ENCODE measurements around the gene NOL3.

The NOL3 gene

DNA sequence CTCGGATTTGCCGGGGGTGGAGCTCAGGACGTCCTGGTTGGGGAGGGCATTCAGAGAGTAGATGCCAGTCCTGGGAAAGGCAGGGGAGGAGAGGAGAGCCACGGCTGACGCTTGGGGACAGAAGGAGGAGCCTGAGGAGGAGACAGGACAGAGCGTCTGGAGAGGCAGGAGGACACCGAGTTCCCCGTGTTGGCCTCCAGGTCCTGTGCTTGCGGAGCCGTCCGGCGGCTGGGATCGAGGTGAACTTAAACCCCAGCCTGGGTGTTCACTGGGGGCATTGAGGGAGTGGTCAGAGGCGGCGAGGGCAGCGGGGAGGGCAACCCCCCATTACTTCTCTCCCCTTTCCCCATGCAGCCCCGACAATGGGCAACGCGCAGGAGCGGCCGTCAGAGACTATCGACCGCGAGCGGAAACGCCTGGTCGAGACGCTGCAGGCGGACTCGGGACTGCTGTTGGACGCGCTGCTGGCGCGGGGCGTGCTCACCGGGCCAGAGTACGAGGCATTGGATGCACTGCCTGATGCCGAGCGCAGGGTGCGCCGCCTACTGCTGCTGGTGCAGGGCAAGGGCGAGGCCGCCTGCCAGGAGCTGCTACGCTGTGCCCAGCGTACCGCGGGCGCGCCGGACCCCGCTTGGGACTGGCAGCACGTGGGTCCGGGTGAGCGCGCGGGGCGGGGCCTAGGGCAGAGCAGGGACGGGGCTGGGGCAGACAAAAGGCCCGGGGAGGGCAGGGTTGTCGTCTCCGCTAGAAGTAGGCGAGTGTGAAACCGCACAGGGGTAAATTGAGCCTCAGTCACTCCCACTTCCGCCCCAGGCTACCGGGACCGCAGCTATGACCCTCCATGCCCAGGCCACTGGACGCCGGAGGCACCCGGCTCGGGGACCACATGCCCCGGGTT lies 3.7 kb downstream of the NOL3 start:
- ATAC-seq (peak; percentile 64), DNase-seq (peak; percentile 69)
- H3K27me3 Mint-ChIP-seq: peaks cover 72% of the 10 kb centered on the region
- peaks cover 39% of the 10 kb centered on the region for H3K4me1 Mint-ChIP-seq
- H3K9me3 Mint-ChIP-seq: no peaks in the 10 kb centered on the region
- H3K36me3 Mint-ChIP-seq (ENCODE audit: low read depth): no peaks in the 10 kb centered on the region
- H3K4me3 Mint-ChIP-seq: peak overlapping the region; percentile 76
- peak overlapping the region; percentile 32 for H3K27ac Mint-ChIP-seq

DNA sequence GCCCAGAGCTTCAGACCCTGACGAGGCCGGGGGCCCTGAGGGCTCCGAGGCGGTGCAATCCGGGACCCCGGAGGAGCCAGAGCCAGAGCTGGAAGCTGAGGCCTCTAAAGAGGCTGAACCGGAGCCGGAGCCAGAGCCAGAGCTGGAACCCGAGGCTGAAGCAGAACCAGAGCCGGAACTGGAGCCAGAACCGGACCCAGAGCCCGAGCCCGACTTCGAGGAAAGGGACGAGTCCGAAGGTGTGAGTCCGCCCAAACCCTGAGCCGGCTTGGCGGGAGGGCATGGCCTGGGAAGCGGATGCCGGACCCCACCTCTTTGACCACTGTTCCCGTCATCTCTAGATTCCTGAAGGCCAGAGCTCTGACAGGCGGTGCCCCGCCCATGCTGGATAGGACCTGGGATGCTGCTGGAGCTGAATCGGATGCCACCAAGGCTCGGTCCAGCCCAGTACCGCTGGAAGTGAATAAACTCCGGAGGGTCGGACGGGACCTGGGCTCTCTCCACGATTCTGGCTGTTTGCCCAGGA lies 4.4 kb downstream of the NOL3 start:
- DNase-seq: no peak
- Mint-ChIP-seq H3K27ac (no peak overlapping the region), H3K36me3 (ENCODE audit: low read depth) (no peaks in the 10 kb centered on the region), H3K9me3 (no peaks in the 10 kb centered on the region), H3K4me3 (no peak overlapping the region), H3K27me3 (peaks cover 73% of the 10 kb centered on the region), H3K4me1 (peaks cover 36% of the 10 kb centered on the region)
- ATAC-seq: peak; percentile 3

- H3K9me3 Mint-ChIP-seq: no peaks in the 10 kb centered on the region
- H3K36me3 Mint-ChIP-seq (ENCODE audit: low read depth): no peaks in the 10 kb centered on the region
- DNase-seq: no peak
- peaks cover 25% of the 10 kb centered on the region for H3K4me1 Mint-ChIP-seq
- H3K4me3 Mint-ChIP-seq: no peak overlapping the region
- peaks cover 60% of the 10 kb centered on the region for H3K27me3 Mint-ChIP-seq
- no peak for ATAC-seq
- no peak overlapping the region for H3K27ac Mint-ChIP-seq
Measured at GRCh38 chr16:67176662-67177061, 6.3 kb downstream of the NOL3 start.

DNA sequence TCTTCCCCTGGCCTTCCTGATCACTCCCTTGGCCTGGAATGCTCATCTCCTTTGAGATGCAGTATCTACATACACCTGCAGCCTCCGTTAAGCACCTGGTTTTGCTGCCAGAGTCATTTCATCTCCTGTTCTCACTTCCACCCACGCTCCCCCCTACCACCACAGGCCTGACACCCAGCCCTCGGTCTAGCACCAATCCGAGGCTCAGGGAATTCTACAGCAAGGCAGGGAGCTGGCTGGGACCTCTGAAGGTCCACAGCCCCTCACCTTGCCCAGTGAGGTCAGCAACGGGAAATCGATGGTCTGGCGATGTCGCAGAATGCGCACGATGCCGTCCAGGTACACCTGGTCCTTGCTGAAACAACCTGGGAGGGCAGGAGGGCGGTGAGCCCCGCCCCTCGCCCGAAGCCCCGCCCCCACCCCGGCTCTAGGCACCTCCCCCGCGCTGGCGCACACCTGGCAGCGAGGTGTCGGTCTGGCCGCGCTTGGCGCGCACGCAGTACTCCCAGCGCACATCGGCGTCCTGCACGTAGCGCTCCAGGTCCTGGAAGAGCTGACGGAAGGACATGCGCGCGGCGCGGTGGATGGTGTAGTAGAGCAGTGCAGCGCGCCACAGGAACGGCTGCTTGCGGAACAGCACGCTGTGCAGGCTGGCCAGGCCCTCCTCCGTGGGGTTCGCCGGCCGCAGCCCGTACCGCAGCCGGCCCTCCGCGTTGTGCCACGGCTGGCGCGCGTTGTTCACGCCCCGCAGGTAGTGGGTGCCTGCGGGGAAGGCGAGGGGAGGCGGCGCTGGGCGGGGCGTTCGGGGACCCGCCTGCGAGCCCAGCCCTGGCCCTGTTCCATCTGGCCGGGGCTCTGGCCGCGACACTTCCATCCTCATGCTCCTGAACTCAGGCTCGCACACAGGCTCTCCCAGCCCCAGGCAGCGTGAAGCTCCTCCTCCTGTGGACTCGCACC lies 7.7 kb downstream of the NOL3 start:
- H3K27ac Mint-ChIP-seq: no peak overlapping the region
- DNase-seq (peak; percentile 53), ATAC-seq (peak; percentile 38)
- H3K4me3 Mint-ChIP-seq: peak overlapping the region; percentile 38
- peaks cover 23% of the 10 kb centered on the region for H3K4me1 Mint-ChIP-seq
- no peaks in the 10 kb centered on the region for H3K36me3 Mint-ChIP-seq (ENCODE audit: low read depth)
- H3K9me3 Mint-ChIP-seq: no peaks in the 10 kb centered on the region
- H3K27me3 Mint-ChIP-seq: peaks cover 49% of the 10 kb centered on the region

GRCh38 chr16:67179421-67180080 lies 9.2 kb downstream of the NOL3 start:
- Mint-ChIP-seq H3K9me3 (no peaks in the 10 kb centered on the region), H3K4me1 (peaks cover 15% of the 10 kb centered on the region), H3K36me3 (ENCODE audit: low read depth) (no peaks in the 10 kb centered on the region), H3K4me3 (no peak overlapping the region), H3K27me3 (peaks cover 38% of the 10 kb centered on the region), H3K27ac (no peak overlapping the region)
- DNase-seq (no peak), ATAC-seq (no peak)

GRCh38 chr16:67180166-67180565 lies 9.8 kb downstream of the NOL3 start:
- no peaks in the 10 kb centered on the region for H3K36me3 Mint-ChIP-seq (ENCODE audit: low read depth)
- H3K9me3 Mint-ChIP-seq: no peaks in the 10 kb centered on the region
- DNase-seq (no peak), ATAC-seq (no peak)
- H3K27me3 Mint-ChIP-seq: peaks cover 40% of the 10 kb centered on the region
- peaks cover 20% of the 10 kb centered on the region for H3K4me1 Mint-ChIP-seq
- no peak overlapping the region for H3K27ac Mint-ChIP-seq
- no peak overlapping the region for H3K4me3 Mint-ChIP-seq

DNA sequence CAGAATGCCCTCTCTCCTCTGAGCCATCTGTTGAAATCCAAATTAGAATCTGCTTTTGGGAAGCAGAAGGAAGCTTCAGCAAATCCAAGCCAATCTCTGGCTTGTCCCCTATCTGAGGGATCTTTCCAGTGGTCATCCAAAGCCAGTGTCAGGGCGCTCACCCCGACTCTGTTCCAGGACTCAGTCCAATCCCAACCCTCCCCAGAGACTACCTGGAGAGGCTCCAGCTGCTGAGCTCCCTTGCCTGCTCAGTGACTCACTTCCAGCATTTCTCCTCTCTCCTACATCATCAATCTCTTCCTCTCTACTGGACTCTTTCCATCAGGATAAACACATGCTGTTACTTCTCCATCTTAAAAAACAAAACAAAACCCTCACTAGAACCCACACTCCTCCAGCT lies 11.0 kb downstream of the NOL3 start:
- H3K9me3 Mint-ChIP-seq: no peaks in the 10 kb centered on the region
- H3K27me3 Mint-ChIP-seq: peaks cover 35% of the 10 kb centered on the region
- no peak overlapping the region for H3K4me3 Mint-ChIP-seq
- H3K36me3 Mint-ChIP-seq (ENCODE audit: low read depth): no peaks in the 10 kb centered on the region
- H3K4me1 Mint-ChIP-seq: peaks cover 27% of the 10 kb centered on the region
- DNase-seq (no peak), ATAC-seq (no peak)
- H3K27ac Mint-ChIP-seq: no peak overlapping the region

DNA sequence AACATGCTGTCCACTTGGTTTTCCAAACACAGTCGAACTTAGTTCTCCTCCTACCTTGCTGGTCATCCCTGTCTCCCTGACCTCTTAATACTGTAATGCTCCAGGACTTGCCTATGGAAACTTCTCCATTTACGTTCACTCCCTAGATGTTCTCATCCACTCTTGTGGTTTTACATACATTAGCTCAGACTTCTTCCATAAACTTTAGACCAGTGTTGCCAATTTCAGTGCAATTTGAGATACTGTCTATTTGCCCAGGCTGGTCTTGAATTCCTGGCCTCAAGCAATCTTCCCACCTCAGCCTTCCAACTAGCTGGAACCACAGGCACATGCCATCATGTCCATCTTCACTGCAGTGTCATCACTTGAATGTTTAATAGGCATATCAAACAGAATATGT lies 11.9 kb downstream of the NOL3 start:
- no peak overlapping the region for H3K27ac Mint-ChIP-seq
- H3K4me3 Mint-ChIP-seq: no peak overlapping the region
- H3K9me3 Mint-ChIP-seq: no peaks in the 10 kb centered on the region
- ATAC-seq (no peak), DNase-seq (no peak)
- peaks cover 24% of the 10 kb centered on the region for H3K4me1 Mint-ChIP-seq
- H3K27me3 Mint-ChIP-seq: peaks cover 28% of the 10 kb centered on the region
- no peaks in the 10 kb centered on the region for H3K36me3 Mint-ChIP-seq (ENCODE audit: low read depth)

- Mint-ChIP-seq H3K9me3 (no peaks in the 10 kb centered on the region), H3K27ac (no peak overlapping the region), H3K4me3 (no peak overlapping the region), H3K36me3 (ENCODE audit: low read depth) (no peaks in the 10 kb centered on the region), H3K27me3 (peaks cover 23% of the 10 kb centered on the region), H3K4me1 (peaks cover 19% of the 10 kb centered on the region)
- DNase-seq (no peak), ATAC-seq (no peak)
Measured at GRCh38 chr16:67183284-67183626, 12.9 kb downstream of the NOL3 start.

GRCh38 chr16:67183627-67184452 lies 13.5 kb downstream of the NOL3 start, which contains the start of gene MATCAP1:
MATCAP1 (minus strand) TSS chr16:67183963; CDS start chr16:67180610, 3,353 bp downstream.
- Mint-ChIP-seq H3K4me3 (peak within 1 kb of the TSS; percentile 72), H3K27me3 (peaks cover 19% of the 10 kb centered on the region), H3K36me3 (ENCODE audit: low read depth) (no peaks in the 10 kb centered on the region), H3K4me1 (peaks cover 15% of the 10 kb centered on the region), H3K27ac (no peak within 1 kb of the TSS), H3K9me3 (no peaks in the 10 kb centered on the region)
- ATAC-seq (peak; percentile 94), DNase-seq (peak; percentile 91)

DNA sequence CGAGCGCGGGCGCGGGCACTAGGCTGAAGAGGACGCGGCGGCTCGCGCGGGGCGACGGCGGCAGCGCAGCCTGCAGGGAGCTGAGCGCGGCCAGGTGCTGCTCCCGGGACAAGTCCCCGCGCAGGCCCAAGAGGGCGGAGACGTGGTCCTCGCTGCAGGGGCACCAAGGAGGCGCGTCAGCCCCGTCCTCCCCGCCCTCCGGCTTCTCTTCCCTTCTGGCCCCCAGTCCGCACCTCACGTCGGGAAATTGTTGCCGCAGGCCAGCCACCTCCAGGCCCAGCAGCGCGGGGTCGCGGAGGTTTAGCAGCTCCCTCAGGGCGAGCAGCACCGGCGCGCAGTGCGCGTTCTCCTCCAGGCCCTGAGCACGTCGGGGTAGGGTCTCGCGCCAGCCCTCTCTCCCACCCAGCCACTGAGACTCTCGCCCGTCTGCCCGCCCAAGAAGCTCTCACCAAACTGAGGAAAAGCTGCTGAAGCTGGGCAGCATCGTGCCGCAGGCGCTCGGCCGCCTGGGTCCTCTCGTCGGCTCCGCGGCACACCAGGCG lies 14.2 kb downstream of the NOL3 start:
- peak overlapping the region; percentile 72 for H3K4me3 Mint-ChIP-seq
- DNase-seq (no peak), ATAC-seq (no peak)
- no peak overlapping the region for H3K27ac Mint-ChIP-seq
- H3K36me3 Mint-ChIP-seq (ENCODE audit: low read depth): no peaks in the 10 kb centered on the region
- peaks cover 12% of the 10 kb centered on the region for H3K27me3 Mint-ChIP-seq
- peaks cover 15% of the 10 kb centered on the region for H3K4me1 Mint-ChIP-seq
- H3K9me3 Mint-ChIP-seq: no peaks in the 10 kb centered on the region

DNA sequence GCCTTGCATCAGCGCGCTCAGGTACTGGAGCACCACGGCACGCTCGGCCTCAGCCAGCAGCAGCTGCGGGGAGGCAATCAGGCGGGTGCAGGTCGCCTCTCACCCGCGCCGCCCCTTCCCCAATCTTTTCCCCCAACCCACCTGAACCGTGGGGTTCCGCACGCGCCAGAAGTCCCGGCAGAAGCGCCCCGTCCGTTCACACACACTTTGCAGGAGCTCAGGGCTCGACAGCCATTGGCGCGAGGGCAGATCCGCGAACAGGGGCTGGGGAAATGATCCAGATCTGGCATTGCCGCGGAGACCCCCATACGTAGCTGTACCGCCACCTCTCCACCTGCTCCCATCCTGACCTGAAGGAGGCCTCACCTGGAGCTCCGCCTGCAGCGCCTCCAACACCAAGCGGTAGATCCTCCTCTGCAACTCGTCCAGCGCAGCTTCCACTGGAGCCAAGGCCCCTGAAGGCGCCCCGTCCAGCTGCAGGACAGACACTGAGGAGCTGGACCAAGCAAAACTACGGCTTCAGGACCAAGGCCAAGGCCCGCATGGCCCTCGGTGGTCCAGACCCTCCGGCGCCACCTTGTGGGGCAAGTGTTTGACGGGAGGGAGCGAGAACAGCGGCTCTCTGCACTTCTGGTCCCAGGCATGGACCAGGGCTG lies 14.8 kb downstream of the NOL3 start:
- ATAC-seq: peak; percentile 34
- Mint-ChIP-seq H3K4me3 (peak overlapping the region; percentile 72), H3K27ac (peak overlapping the region; percentile 54)

DNA sequence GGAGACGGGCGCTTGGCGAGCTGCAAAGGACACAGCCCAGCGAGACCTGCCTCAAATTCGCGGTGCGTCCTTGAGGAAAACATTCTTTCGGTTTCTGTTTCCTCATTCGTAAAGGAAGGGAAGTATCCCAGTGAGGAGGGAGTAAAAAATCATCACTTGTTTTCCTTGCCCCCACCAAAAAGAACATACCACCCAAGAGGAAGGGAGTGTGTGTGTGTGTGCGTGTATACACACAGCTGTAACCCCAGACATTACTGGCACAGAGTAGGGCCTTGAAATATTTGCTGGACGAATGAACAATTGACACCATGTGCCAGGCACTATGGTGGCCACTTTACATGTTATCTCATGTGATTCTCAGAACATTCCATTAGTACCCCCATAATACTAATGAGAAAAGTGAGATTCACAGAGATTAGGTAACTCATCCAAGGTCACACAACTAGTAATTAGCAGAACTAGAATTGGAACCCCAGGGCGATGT lies 15.4 kb downstream of the NOL3 start:
- Mint-ChIP-seq H3K36me3 (ENCODE audit: low read depth) (no peaks in the 10 kb centered on the region), H3K9me3 (no peaks in the 10 kb centered on the region), H3K4me3 (peak overlapping the region; percentile 72), H3K4me1 (peaks cover 15% of the 10 kb centered on the region), H3K27ac (no peak overlapping the region), H3K27me3 (peaks cover 9% of the 10 kb centered on the region)
- no peak for ATAC-seq
- no peak for DNase-seq

More for the DNA sequence above, 14.8 kb downstream of the NOL3 start:
- Mint-ChIP-seq H3K9me3 (no peaks in the 10 kb centered on the region), H3K36me3 (ENCODE audit: low read depth) (no peaks in the 10 kb centered on the region), H3K27me3 (peaks cover 9% of the 10 kb centered on the region), H3K4me1 (peaks cover 15% of the 10 kb centered on the region)
- peak; percentile 92 for DNase-seq

All from activated naive CD8-positive, alpha-beta T cell treated with anti-CD3 and anti-CD28 coated beads, Interleukin-2, amount 50 U/mL, for 24 hours (primary cell).